ENCODE results near the gene POLR2I.
"Not testable (repeated sequence)": the region's sequence is repeated elsewhere in the genome, so short reads cannot be mapped to it uniquely, and the experiment has no call there.

POLR2I gene

DNA sequence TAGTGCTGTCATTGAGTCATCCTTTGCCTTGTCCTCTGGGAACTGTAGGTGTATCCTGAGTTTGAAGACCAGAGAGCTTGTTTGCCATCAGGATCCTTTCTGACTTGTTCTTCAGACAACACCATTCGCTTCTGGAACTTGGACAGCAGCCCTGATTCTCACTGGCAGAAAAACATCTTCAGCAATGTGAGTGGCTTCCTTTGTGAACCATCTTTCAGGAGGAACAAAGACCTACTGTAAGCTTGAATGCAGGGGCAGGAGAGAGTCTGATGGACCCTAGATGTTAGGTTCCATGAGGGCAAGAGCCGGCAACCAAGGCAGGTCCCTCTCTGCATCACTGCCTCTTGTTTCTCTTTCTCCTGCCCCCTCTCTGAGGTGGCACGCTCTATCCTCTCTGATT lies 33.3 kb downstream of the POLR2I start:
- Histone ChIP-seq H3K36me3 (ENCODE audit: control insufficient read depth in 4 of 4, insufficient read depth in 4 of 4, low read length in 3 of 4) (peaks cover 5 to 75% (median 34%) of the 10 kb centered on the region in 4 experiments), H3K27ac (ENCODE audit: insufficient read depth in 1 of 2, low read depth in 1 of 2, low read length in 2 of 2, poor library complexity in 1 of 2, severe bottlenecking in 2 of 2) (no peak overlapping the region), H3K27me3 (replicated peaks in 2 of 5; ENCODE audit: control insufficient read depth in 4 of 5, insufficient read depth in 5 of 5, low read length in 4 of 5) (no peaks in the 10 kb centered on the region), H3K4me1 (ENCODE audit: control extremely low read depth in 1 of 4, control insufficient read depth in 4 of 4, insufficient read depth in 4 of 4, low read length in 3 of 4) (no peaks in the 10 kb centered on the region), H3K9me3 (ENCODE audit: control extremely low read depth in 1 of 5, control insufficient read depth in 4 of 5, insufficient read depth in 2 of 5, low read depth in 1 of 5, low read length in 4 of 5) (no peaks in the 10 kb centered on the region), H3K4me3 (ENCODE audit: control insufficient read depth in 1 of 7, extremely low read depth in 1 of 7, insufficient read depth in 4 of 7, low read depth in 2 of 7, low read length in 6 of 7) (no peak overlapping the region)
- ChIA-PET POLR2A (no interaction called here), CTCF (interaction anchor here (0.9 to 1.0 kb wide), 2 partner anchors 10 to 50 kb away, joined by 3 read pairs; no protein-coding TSS in a partner anchor)
- 100% methylated on average over 3 of the region's 3 CpGs for WGBS (ENCODE audit: insufficient coverage)
- DNase-seq, result no peak

GRCh38 chr19:36079389-36079945 lies 35.2 kb downstream of the POLR2I start:
- peaks cover 5 to 74% (median 24%) of the 10 kb centered on the region in 4 experiments for H3K36me3 ChIP-seq (ENCODE audit: control insufficient read depth in 4 of 4, insufficient read depth in 4 of 4, low read length in 3 of 4)
- CTCF ChIA-PET, result no interaction called here

DNA sequence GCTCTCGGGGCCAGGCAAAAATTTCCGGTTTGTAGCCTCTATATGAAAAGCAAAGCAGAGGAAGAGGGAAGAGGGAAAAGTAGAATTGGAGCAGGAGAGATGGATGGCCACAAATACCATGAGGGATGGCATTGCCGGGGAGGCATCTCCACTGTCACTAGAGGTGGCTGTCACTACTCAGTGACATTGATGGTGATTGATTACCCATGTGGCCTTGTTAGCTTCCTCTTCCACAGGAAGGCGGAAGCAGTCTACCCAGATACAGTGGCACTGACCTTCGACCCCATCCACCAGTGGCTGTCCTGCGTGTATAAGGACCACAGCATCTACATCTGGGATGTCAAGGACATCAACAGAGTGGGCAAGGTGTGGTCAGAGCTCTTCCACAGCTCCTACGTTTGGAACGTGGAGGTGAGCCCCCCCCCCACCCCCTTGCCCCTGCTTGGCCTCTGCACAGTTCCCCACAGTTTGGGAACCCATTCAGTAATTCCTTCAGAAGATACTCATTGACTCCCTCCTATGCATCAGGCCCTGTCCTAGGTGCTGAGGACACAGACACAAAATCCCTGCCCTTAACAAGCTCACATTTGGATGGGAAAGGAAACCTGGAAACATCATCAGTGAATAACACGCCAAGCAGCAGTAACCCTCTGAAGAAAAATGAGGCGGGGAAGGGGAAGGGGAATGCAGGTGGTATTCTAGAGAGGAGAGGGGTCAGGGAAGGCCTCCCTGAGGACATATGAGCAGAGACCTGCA lies 41.4 kb downstream of the POLR2I start:
- ChIA-PET POLR2A (interaction anchor here (0.6 kb wide), 1 partner anchor 30 kb away, joined by 3 read pairs; no protein-coding TSS in a partner anchor), CTCF (interaction anchor here (1.6 kb wide), 1 partner anchor 12 kb away, joined by 5 read pairs; no protein-coding TSS in a partner anchor)
- Histone ChIP-seq H3K4me3 (ENCODE audit: control insufficient read depth in 1 of 7, extremely low read depth in 1 of 7, insufficient read depth in 4 of 7, low read depth in 2 of 7, low read length in 6 of 7) (no peak overlapping the region), H3K4me1 (ENCODE audit: control extremely low read depth in 1 of 4, control insufficient read depth in 4 of 4, insufficient read depth in 4 of 4, low read length in 3 of 4) (no peaks in the 10 kb centered on the region), H3K9me3 (ENCODE audit: control extremely low read depth in 1 of 5, control insufficient read depth in 4 of 5, insufficient read depth in 2 of 5, low read depth in 1 of 5, low read length in 4 of 5) (no peaks in the 10 kb centered on the region), H3K36me3 (ENCODE audit: control insufficient read depth in 4 of 4, insufficient read depth in 4 of 4, low read length in 3 of 4) (peaks cover 5 to 65% (median 19%) of the 10 kb centered on the region in 4 experiments), H3K27me3 (replicated peaks in 2 of 5; ENCODE audit: control insufficient read depth in 4 of 5, insufficient read depth in 5 of 5, low read length in 4 of 5) (no peaks in the 10 kb centered on the region), H3K27ac (ENCODE audit: insufficient read depth in 1 of 2, low read depth in 1 of 2, low read length in 2 of 2, poor library complexity in 1 of 2, severe bottlenecking in 2 of 2) (no peak overlapping the region)
- 92% methylated on average over 10 of the region's 10 CpGs for WGBS (ENCODE audit: insufficient coverage)
- DNase-seq, result no peak

More at GRCh38 chr19:36079389-36079945, 35.2 kb downstream of the POLR2I start:
- H3K27ac ChIP-seq (ENCODE audit: insufficient read depth in 1 of 2, low read depth in 1 of 2, low read length in 2 of 2, poor library complexity in 1 of 2, severe bottlenecking in 2 of 2), result no peak overlapping the region
- no peak overlapping the region for H3K4me3 ChIP-seq (ENCODE audit: control insufficient read depth in 1 of 7, extremely low read depth in 1 of 7, insufficient read depth in 4 of 7, low read depth in 2 of 7, low read length in 6 of 7)
- POLR2A ChIA-PET, result interaction anchor here (0.7 kb wide), 1 partner anchor 65 kb away, joined by 3 read pairs; the partner anchor contains the start of gene ALKBH6
- H3K27me3 ChIP-seq (replicated peaks in 2 of 5; ENCODE audit: control insufficient read depth in 4 of 5, insufficient read depth in 5 of 5, low read length in 4 of 5), result no peaks in the 10 kb centered on the region
- no peaks in the 10 kb centered on the region for H3K9me3 ChIP-seq (ENCODE audit: control extremely low read depth in 1 of 5, control insufficient read depth in 4 of 5, insufficient read depth in 2 of 5, low read depth in 1 of 5, low read length in 4 of 5)
- no CpG with 5 or more reads among the region's 3 CpGs for WGBS (ENCODE audit: insufficient coverage)
- no peaks in the 10 kb centered on the region for H3K4me1 ChIP-seq (ENCODE audit: control extremely low read depth in 1 of 4, control insufficient read depth in 4 of 4, insufficient read depth in 4 of 4, low read length in 3 of 4)
- no peak for DNase-seq

DNA sequence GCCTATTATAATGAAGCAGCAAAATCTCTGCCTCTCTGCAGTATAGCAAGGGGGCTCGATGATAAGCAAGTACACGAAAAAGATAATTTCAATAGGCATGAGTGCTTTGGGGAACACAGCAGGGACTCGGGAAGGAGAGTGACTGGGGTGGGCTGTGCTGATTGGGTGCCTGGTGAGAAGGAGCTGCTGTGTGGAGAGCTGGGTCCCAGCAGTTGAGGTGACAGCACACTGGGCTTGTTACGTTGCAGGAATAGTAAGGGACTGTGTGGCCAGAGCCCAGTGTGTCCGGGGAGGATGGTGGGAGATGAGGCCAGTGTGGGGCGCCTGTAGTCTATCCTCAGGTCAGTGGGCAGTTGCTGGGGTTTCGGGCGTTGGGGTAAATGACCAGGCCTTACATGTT lies 42.6 kb downstream of the POLR2I start:
- Histone ChIP-seq H3K27me3 (replicated peaks in 2 of 5; ENCODE audit: control insufficient read depth in 4 of 5, insufficient read depth in 5 of 5, low read length in 4 of 5) (no peaks in the 10 kb centered on the region), H3K4me3 (ENCODE audit: control insufficient read depth in 1 of 7, extremely low read depth in 1 of 7, insufficient read depth in 4 of 7, low read depth in 2 of 7, low read length in 6 of 7) (no peak overlapping the region), H3K4me1 (ENCODE audit: control extremely low read depth in 1 of 4, control insufficient read depth in 4 of 4, insufficient read depth in 4 of 4, low read length in 3 of 4) (no peaks in the 10 kb centered on the region), H3K27ac (ENCODE audit: insufficient read depth in 1 of 2, low read depth in 1 of 2, low read length in 2 of 2, poor library complexity in 1 of 2, severe bottlenecking in 2 of 2) (no peak overlapping the region), H3K36me3 (ENCODE audit: control insufficient read depth in 4 of 4, insufficient read depth in 4 of 4, low read length in 3 of 4) (peaks cover 5 to 70% (median 25%) of the 10 kb centered on the region in 4 experiments), H3K9me3 (ENCODE audit: control extremely low read depth in 1 of 5, control insufficient read depth in 4 of 5, insufficient read depth in 2 of 5, low read depth in 1 of 5, low read length in 4 of 5) (no peaks in the 10 kb centered on the region)
- ChIA-PET CTCF (interaction anchor here (1.6 kb wide), 1 partner anchor 11 kb away, joined by 5 read pairs; no protein-coding TSS in a partner anchor), POLR2A (no interaction called here)
- WGBS (ENCODE audit: insufficient coverage), result 82% methylated on average over 8 of the region's 8 CpGs
- no peak for DNase-seq

GRCh38 chr19:36068810-36069499 lies 45.7 kb downstream of the POLR2I start:
- WGBS (ENCODE audit: insufficient coverage), result 96% methylated on average over 19 of the region's 57 CpGs
- H3K4me1 ChIP-seq (ENCODE audit: control extremely low read depth in 1 of 4, control insufficient read depth in 4 of 4, insufficient read depth in 4 of 4, low read length in 3 of 4), result not testable (repeated sequence)

DNA sequence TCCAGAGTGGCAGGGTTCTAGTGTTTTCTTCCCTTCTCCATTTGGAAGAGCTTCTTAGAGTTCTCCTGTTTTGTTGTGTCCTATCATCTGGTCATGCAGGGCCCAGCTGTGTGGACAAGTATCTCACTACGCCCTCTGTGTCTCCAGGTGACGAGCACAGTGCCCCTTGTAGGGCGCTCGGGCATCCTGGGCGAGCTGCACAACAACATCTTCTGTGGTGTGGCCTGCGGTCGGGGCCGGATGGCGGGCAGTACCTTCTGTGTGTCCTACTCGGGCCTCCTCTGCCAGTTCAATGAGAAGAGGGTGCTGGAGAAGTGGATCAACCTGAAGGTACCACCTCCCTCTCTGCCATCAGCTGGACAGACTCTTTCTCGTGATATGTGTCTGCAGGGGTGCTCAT lies 47.0 kb downstream of the POLR2I start:
- no peaks in the 10 kb centered on the region for H3K9me3 ChIP-seq (ENCODE audit: control extremely low read depth in 1 of 5, control insufficient read depth in 4 of 5, insufficient read depth in 2 of 5, low read depth in 1 of 5, low read length in 4 of 5)
- 93% methylated on average over 10 of the region's 11 CpGs for WGBS (ENCODE audit: insufficient coverage)
- no peak overlapping the region for H3K27ac ChIP-seq (ENCODE audit: insufficient read depth in 1 of 2, low read depth in 1 of 2, low read length in 2 of 2, poor library complexity in 1 of 2, severe bottlenecking in 2 of 2)
- H3K27me3 ChIP-seq (replicated peaks in 2 of 5; ENCODE audit: control insufficient read depth in 4 of 5, insufficient read depth in 5 of 5, low read length in 4 of 5), result no peaks in the 10 kb centered on the region
- ChIA-PET CTCF (no interaction called here), POLR2A (no interaction called here)
- no peak for DNase-seq
- H3K36me3 ChIP-seq (ENCODE audit: control insufficient read depth in 4 of 4, insufficient read depth in 4 of 4, low read length in 3 of 4), result peaks cover 7 to 66% (median 33%) of the 10 kb centered on the region in 4 experiments
- H3K4me1 ChIP-seq (ENCODE audit: control extremely low read depth in 1 of 4, control insufficient read depth in 4 of 4, insufficient read depth in 4 of 4, low read length in 3 of 4), result no peaks in the 10 kb centered on the region
- H3K4me3 ChIP-seq (ENCODE audit: control insufficient read depth in 1 of 7, extremely low read depth in 1 of 7, insufficient read depth in 4 of 7, low read depth in 2 of 7, low read length in 6 of 7), result no peak overlapping the region

More at GRCh38 chr19:36068810-36069499, 45.7 kb downstream of the POLR2I start:
- H3K9me3 ChIP-seq (ENCODE audit: control extremely low read depth in 1 of 5, control insufficient read depth in 4 of 5, insufficient read depth in 2 of 5, low read depth in 1 of 5, low read length in 4 of 5); CTCF ChIA-PET; H3K27me3 ChIP-seq (replicated peaks in 2 of 5; ENCODE audit: control insufficient read depth in 4 of 5, insufficient read depth in 5 of 5, low read length in 4 of 5); DNase-seq; POLR2A ChIA-PET; H3K4me3 ChIP-seq (ENCODE audit: control insufficient read depth in 1 of 7, extremely low read depth in 1 of 7, insufficient read depth in 4 of 7, low read depth in 2 of 7, low read length in 6 of 7); H3K27ac ChIP-seq (ENCODE audit: insufficient read depth in 1 of 2, low read depth in 1 of 2, low read length in 2 of 2, poor library complexity in 1 of 2, severe bottlenecking in 2 of 2): not testable (repeated sequence)
- H3K36me3 ChIP-seq (ENCODE audit: control insufficient read depth in 4 of 4, insufficient read depth in 4 of 4, low read length in 3 of 4), result peaks cover 10 to 69% (median 34%) of the 10 kb centered on the region in 4 experiments

All from common myeloid progenitor, CD34-positive (primary cell).